NCI-H2107 treated with DMSO at 0.1 percent for 48 hours (cell line): Measurements from ENCODE around the gene GPRASP3.
A peak's percentile ranks its signal among the peaks of the same experiment; 100 is the strongest.

Experiments used
- DNase-seq: peaks from one replicate; lab custom pipeline; 2025; ENCODE audit not compliant: unreplicated experiment; lab: John Stamatoyannopoulos, UW

GPRASP3 gene

DNA sequence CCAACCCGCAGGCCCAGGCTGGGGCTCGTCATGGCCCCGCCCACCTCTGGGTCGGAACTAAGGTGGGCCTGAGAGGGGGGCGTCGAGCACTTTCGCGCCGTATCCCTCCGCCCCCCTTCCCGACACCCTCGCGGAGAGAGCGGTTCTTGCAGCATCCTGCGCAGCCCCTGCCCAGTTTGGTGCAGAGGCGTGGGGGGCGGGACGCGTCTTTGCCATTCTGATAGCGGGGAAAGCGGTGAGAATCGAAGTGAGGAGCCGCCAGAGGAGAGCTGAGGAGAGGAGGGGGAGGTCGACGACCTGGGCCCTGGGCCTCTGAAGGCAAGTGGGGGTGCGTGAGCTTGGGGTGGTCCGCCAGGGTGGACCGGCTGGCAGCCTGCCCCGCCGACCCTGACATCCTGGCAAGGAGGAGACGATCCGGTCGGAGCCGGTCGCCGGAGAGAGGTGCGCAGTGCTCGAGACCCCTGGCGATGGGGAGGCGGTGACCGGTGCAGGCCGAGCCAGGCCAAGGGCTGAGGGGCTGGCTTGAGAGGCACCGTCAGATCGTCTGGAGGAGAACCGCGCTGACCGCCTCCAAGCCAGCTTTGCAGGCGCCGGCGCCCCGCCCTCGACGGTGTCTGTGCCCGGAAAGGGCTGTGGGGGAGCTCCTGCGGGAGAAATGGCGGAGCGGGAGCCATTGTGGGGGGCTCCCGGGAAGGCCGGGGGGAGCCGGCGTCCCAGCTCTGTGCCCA is 25.5 kb downstream of the GPRASP3 start:
- no peak for DNase-seq

GRCh38 chrX:102765217-102765616 is 44.7 kb downstream of the GPRASP3 start:
- no peak for DNase-seq

DNA sequence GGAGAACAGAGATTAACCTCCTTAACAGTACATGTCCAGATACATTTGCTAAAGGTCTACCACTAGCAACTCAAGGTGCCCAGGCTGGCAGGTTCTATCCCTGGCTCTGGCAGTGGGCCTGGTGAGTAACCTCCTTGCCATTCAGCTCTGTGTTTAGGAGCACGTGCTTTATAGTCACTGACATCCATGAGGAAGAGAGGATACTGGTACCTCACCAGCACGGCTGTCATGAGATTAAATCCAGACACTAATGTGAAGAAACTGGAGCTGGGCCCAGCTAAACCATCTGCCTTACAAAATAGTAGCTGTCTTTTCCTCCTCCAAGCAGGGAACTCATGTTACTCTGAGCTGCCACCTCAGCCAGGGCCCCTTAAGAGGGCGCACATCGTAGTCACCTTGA is 45.3 kb downstream of the GPRASP3 start:
- DNase-seq, result no peak

- DNase-seq, result no peak
Measured at GRCh38 chrX:102767287-102767686, 46.7 kb downstream of the GPRASP3 start.

GRCh38 chrX:102768987-102769761 is 48.6 kb downstream of the GPRASP3 start:
- peak; percentile 88 for DNase-seq
